22Rv1 (cell line): Measurements from ENCODE around the gene SLC45A1.
"Not testable (repeated sequence)": the region's sequence is repeated elsewhere in the genome, so short reads cannot be mapped to it uniquely, and the experiment has no call there.

ENCODE experiments used
- H3K27ac ChIP-seq: fragments of 450-650 bp; 2 replicates; pipeline ENCODE4 v1.5.1; 2017
- ZFX ChIP-seq: fragments of 450-650 bp; IDR thresholded peaks from 2 replicates; pipeline ENCODE4 v1.6.1; 2017; ENCODE audit warnings: antibody characterized with exemption, borderline replicate concordance
- TF ChIP-seq, protein P1 (sequence below): fragments of 450-650 bp; IDR thresholded peaks from 2 replicates; pipeline ENCODE4 v1.5.1; 2017; ENCODE audit warnings: mild to moderate bottlenecking

SLC45A1 gene

DNA sequence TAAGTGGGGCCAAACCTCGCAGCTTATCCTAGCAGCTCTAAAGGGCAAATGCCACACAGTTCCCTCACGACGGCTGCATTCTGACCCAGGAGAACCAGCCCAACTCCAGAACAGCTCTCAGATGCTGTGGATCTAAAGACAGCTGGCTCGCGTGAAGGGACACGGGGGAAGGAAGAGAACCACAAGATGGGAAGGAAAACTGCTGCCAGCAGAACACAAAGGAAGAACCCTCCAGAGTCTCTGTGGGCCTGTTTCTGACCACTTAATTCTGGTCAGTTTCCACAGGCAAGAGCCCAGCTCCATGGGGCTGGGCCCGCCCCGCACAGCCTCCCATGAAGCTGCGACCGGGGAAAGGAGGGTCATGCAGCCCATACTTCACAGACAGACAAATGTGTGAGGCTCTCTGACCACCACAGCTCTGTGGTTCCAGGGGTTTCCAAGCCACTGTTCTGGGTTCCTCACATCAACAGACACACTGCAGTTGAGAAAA lies 61.1 kb downstream of the SLC45A1 start:
- no peak for TF ChIP-seq ZFX
- TF ChIP-seq, protein P1, sequence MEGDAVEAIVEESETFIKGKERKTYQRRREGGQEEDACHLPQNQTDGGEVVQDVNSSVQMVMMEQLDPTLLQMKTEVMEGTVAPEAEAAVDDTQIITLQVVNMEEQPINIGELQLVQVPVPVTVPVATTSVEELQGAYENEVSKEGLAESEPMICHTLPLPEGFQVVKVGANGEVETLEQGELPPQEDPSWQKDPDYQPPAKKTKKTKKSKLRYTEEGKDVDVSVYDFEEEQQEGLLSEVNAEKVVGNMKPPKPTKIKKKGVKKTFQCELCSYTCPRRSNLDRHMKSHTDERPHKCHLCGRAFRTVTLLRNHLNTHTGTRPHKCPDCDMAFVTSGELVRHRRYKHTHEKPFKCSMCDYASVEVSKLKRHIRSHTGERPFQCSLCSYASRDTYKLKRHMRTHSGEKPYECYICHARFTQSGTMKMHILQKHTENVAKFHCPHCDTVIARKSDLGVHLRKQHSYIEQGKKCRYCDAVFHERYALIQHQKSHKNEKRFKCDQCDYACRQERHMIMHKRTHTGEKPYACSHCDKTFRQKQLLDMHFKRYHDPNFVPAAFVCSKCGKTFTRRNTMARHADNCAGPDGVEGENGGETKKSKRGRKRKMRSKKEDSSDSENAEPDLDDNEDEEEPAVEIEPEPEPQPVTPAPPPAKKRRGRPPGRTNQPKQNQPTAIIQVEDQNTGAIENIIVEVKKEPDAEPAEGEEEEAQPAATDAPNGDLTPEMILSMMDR, result no peak
- no peak overlapping the region for H3K27ac ChIP-seq

DNA sequence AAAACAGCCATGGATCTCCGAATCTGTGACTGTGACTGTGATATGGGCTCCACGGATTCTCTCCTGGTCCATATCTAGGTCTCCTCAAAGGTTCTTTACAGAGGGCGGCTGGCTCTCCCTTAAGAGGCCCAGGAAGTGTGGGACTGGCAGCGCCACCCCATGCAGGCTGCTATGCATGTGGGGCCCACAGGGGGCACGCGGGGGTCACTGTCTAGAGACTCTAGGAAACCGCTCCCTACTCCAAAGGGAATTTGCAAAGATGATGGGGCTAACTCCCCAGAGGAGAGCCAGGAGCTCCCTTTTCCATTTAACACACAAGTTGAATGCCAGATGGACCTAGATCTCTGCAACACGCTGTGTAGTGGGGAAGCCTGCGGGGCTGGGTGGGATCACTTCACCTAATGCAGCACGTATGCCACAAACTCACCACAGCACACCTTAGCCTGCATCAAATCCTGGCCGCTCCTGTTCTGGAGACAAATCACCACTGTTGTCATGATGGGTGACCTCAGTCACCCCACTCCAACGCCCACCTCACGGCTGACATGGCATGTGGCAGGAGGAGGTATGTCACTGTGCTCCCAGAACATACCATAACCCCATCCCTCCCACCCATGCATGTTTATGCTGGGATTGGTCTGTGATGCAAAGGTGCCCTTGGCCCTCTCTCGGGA lies 61.7 kb downstream of the SLC45A1 start:
- no peak overlapping the region for H3K27ac ChIP-seq

GRCh38 chr1:8380310-8380709 lies 62.4 kb downstream of the SLC45A1 start:
- H3K27ac ChIP-seq, result not testable (repeated sequence)

More for the DNA sequence above, 61.7 kb downstream of the SLC45A1 start:
- TF ChIP-seq, protein P1, result no peak
- no peak for TF ChIP-seq ZFX

- no peak for TF ChIP-seq ZFX
- TF ChIP-seq, protein P1, result no peak
- H3K27ac ChIP-seq, result no peak overlapping the region
Observed at GRCh38 chr1:8381618-8382017, 63.7 kb downstream of the SLC45A1 start.

DNA sequence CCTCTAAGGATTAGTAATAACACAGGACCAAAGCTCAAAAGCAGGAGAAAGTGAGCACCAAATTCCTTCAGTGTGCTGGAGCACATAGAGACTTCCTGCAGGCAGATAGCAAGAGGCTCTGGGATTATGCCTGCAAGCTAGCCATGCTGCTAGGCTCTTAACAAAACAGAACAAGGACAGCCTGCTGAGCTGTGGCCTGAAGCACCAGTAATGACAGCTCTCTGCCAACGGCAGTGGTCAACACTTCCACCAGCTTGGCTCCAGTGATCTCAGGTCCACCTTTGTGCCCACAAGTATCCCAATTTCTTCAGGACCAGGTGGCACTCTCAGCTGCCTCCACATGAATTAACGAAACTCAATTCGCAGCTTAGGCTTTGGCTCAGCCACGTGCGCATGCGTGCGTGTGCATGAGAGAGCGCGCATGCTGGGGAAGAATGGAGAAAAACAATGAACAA lies 64.2 kb downstream of the SLC45A1 start:
- TF ChIP-seq, protein P1, result no peak
- no peak for TF ChIP-seq ZFX
- no peak overlapping the region for H3K27ac ChIP-seq

DNA sequence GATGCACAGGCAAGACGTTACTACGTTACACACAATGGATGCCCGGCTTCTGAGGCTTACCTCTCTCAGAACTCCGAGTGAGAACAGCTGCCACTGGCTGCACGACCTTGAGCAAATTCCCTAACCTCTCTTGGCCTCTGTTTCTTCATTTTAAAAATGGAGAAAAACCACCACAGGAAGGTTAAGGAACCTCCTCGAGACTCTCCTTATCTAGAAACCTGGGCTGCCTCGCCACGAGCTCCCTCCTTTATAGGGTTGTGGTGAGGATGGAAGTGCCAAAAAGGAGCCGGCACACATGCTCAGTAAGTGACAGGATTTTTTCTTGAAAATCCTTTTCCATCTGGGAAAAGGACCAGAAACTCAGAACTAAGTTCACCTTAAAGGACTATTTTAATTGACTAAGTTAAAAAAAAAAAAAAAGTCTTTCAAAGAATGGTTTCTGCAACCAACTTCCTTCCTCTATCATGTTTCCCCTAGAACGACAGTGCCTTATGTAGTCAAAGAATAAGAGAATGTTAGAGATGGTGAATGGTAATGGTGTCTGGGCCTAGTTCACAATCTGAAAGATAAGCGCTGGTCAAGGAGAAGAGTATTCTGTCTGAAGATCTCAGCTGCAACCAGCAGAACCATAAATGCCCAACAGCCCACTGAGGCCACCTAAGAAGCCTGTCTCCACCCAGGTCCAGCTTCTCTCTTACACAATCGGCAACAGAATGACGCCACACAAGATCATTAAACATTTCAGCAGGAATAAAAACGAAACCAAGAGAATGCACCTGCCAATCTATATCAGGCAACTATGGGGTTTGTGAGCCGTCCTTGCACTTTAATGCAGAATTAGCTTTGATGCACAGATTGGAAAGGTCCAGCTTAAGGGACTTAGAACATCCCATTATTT lies 64.9 kb downstream of the SLC45A1 start:
- no peak for TF ChIP-seq ZFX
- TF ChIP-seq, protein P1, result no peak
- H3K27ac ChIP-seq, result no peak overlapping the region

- TF ChIP-seq, protein P1, result no peak
- no peak for TF ChIP-seq ZFX
- no peak overlapping the region for H3K27ac ChIP-seq
Observed at GRCh38 chr1:8384088-8384487, 66.2 kb downstream of the SLC45A1 start.
